HG03045 (cell line): ENCODE data around the gene DSP.

Experiments
- ATAC-seq: cut with Tn5 transposase; IDR thresholded peaks from one replicate; pipeline ENCODE4 v1.9.1; 2021; ENCODE audit warnings: mild to moderate bottlenecking, moderate library complexity; ENCODE audit not compliant: unreplicated experiment

DSP gene

DNA sequence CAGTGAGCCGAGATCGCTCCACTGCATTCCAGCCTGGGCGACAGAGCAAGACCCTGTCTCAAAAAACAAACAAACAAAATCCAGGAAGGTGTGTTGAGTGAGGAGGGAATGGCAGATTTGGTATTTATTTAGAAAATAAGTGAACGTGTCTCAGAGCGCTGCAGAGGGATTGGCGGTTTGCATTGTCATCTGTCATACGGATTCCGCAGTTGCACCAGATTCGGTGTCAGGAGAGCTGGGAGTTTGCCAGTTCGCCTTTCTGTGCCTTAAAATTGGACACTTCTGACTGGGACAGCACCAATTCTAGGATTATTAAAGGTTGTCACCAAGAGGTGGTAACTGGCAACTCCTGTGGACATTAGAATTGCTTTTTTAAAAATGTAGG lies 49.4 kb downstream of the DSP start:
- no peak for ATAC-seq

DNA sequence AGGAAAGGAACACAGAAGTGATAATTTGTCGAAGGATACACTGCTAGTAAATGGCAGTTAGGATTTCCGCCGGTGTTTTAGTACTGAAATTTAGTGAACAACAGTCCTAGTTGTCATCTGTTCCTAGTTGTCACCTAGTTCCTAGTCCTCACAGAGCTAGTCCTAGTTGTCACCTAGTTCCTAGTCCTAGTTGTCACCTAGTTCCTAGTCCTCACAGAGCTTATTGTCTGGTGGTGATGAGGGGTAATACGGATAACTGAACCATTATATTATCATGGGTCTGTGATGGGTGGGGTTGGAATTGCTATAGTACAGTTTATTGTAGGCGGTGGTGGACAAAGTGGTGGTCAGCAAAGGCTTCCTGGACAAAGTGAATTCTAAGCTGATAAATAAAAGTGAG lies 50.3 kb downstream of the DSP start:
- no peak for ATAC-seq

DNA sequence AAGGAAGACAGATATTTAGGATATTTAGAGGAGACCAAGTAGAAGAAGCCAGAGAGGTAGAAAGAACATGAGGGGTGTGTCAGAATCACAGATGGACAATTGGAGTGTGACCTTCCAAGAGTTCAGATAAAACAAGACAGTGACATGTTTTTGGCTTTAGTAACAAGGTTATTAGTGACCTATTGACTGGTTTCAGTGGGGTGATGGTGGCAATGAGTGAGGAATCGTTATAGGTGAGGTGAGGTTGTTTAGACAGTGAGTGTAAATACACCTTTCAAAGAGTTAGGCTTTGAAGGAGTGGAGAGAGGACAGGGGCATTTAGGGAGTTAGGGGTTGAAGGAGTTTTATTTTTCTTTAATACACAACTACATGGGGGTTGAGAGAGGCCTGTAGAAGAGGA lies 51.8 kb downstream of the DSP start:
- no peak for ATAC-seq

DNA sequence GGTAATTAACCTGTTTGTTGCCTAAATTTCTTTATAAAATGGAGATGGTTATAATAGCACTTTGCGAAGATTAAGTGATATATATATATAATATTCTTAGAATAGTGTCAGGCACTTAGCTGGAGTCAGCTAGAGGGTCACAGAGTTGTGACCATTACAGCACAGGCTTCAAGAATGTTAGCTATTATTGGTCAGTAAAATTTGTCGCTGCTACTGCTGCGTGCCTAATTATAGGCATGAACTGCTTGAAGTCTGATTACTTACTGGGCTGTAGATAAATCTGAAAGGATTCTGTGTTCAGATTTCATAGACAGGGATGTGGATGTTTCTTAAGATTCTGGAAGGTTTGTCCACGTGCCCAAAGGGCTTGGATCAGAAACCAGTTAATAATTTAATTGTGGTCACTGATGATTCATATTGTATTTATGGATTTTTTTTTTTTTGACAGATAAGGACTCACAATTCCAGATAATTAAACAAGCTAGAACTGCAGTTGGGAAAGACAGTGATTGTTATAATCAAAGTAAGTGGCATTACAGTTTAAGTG lies 53.2 kb downstream of the DSP start:
- ATAC-seq: no peak

DNA sequence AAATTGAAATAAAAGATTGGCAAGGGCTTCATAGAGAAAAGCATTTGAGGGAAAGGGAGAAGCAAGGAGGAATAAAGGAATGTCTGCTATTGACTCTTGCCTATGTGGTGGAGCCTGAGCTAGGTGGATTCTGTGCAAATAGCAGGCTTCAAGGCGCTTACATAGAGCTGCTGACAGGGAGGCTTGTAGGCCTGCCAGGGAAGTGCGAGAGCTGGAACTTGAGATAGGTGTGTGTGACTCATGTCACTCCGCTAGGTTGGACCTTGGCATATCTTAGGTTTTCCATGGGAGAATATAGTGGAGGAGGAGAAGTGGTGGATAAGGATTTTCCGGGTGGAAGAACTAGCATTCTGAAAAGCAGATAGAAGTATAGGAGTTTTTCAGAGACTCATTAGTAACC lies 62.5 kb downstream of the DSP start:
- ATAC-seq: no peak

DNA sequence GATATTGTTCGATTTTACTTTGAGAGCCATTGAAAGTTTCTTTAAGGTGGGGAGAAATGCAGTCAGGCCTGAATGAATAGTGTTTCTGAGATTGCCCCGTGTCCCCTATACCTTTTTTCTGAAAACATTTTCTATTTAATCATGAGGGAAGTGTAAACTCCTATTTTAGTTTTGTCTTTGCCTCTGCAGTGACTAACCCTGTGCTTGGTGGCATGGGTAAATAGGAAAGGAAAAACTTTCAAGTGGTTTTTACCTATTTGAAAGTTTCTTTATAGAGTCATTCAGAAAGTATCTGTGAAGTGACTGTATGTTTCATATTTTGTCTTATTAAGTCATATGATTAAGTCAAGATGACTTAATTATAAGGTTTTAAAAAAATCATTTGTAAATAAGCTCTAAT lies 63.0 kb downstream of the DSP start:
- ATAC-seq: no peak

DNA sequence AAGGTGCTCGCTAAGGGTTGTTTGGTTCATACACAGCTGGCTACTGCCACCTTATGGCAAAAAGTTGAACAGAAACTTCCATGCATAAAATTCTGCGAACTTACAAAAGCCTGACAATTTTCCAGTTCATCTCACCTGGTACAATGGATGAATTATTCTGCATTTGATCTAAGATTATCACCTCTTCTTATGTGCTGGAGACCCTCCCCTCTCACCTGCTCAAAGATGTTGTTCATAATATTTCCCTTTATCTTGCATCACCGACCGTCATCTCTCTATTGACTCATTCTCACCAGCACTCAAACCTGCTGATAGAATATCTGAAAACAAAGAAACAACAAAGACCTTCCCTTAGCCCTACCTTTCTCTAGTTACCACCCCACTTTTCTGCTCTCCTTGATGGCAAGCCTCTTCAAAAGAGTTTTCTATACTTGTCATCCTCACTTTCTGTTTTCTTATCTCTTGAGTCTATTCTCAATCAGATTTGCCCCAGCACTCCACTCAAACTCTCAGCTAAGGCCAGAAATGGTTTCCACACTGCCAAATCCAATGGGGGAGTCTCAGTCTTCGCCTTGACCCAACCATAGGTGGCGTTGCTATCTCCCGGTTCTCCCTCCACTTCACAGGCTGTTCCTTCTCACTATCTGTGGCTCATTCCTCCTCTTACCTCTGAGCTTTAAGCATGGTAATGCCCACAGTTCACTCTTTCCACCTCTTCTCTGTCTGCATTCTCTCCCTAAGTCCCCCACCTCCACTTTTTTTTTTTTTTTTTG lies 74.3 kb downstream of the DSP start:
- ATAC-seq: no peak

DNA sequence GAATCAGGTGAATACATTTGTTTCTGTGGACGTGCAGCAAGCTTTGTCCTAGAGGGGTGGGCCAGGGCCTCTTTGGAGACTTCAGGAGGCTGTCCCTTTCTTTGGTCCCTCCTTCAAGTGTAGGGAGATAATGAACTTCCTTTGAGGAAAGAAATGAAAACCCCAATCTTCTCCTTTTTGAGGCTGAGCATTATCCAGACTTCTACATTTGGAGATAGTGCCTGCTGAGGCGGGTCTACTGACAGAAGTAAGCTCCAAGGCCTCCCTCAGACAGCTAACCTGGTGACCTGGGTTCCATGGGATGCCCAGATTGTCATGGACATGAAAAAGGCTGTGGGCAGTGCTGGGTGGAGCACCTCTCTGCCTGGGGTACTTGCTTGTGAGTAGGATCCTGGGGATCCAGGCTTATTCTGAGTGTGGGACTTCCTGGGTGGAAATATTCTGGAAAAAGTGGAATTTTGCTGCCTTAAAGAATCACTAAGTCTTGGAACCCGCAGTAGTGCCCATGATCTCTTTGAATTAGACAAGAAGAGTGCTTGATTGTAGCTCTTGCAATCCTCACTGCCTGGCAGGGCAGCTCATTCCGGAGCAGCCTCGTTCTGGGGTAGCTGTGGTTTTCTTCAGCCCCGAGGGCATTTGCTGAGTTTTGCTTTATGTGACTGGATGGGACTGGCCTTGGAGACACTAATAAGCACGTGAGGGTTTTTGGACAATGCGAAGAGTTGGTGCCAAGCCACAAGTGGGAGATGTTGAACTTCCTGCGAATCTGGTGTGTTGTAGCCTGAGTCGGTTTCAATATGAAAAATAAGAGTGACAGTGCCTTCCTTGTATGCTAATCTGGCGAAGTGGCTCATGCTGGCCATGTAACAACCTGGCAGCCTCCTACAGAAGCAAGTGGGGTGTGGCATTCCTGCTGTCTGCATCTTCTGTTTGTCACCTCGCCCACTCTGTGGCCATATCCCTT lies 76.6 kb downstream of the DSP start:
- ATAC-seq: no peak

DNA sequence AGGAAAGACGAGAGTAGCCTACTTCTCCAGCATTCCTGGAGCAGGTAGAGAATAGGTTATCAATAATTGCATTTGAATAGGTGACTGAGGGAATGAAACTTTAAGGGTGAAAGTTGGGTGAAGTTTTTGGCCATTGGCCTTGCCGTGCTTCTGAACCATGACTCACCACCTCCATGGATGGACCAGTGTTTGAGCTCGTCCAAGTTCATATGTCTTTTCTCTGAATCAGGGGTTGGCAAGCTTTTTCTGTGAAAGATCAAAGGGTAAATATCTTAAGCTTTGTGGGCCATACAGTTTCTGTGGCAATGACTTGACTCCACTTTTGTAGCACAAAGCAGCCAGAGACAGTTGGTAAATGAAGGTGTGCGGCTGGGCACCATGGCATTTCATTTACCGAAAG lies 80.3 kb downstream of the DSP start:
- no peak for ATAC-seq

DNA sequence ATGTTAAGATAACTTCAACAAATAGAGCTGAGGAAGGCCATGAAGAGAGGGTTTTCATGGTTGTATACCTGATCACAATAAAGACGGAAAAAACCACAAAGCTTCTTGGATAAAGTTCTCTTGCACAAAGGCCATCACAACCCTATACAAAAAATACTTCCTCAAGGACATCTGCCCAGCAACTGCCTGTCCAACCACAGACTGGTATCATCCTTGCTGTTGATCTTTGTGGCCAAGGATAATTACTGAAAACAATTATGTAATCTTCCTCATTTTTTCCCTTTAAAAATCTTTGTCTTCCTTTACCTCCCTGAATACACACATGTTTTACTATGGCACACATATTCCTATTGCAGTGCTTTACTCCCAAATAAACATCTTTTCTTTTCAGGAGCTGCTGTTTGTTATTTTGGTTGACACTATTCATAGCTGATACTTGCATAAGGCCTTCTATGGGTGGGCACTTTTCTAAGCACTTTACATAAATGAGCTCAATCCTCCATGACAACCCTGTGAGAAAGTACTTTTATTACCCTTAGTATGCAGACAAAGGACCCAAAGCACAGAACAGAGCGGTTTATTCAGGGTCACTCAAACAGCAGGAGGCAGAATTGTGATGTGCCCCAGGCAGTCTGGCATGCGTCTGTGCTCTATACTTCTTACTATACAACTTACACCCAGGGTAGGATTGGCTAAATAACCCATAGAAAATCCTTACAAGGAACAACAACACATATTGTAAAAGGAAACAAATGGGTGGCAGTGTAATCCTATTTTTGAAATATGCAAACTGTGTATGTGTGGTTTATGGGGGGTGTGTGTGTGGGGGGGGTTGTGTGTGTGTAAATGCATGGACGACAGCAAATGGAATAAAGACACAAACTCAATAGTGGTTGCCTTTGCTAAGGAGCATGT lies 83.6 kb downstream of the DSP start:
- no peak for ATAC-seq

DNA sequence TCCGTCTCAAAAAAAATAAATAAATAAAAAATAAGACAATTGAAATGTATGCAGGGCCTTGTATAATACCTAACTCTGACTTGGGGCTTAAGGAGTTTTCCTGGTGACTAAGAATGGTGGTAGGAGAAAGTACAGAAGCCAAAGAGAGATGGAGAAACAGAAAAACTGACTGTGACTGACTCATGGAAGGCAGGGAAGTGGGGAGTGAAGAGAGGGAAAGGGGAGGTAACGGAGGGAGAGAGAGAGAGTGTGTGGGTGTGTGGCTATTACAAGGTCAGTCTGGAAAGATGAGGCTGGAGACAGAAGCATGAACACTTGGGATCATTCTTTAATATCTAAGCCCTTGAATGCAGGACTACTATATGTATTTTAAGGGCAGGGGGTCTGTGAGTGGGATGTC lies 87.0 kb downstream of the DSP start:
- ATAC-seq: no peak

DNA sequence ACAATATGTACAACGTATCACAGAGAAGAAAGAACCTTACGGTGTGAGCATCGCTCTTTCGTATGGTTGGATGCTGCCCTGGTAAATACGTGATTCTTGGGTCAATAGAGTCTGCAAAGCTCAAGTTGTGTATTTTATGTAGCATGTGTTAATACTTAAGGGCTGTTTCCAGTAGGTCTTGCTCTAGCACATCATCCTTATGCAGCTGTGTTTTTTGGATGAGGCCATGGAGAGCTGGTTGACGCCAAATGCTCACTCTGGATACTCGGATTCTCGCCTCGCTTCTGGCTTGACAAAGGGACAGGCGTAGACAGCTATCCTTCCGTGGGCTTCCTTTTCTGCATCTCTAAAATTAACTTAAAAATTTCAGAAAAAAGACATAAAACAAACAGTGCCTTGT lies 87.4 kb downstream of the DSP start:
- no peak for ATAC-seq

DNA sequence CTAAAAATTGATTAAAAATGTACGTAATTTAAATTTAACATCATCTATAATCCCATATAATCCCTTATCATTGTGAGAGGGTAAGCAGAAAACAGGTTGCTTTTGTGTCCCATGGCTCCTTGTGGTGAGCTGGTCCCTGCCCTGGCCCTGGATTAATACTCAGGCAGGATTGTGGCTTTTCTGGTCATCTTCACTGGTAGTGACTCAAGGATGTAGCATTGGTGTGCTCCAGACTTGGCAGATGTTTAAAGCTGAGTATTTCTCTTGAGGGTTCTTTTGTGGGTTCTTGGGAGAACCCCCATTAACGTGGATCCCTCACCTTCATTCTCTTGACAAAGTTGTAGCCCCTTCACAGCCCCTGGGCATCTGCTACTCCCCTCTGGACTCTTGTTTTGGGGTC lies 87.8 kb downstream of the DSP start:
- ATAC-seq: no peak

DNA sequence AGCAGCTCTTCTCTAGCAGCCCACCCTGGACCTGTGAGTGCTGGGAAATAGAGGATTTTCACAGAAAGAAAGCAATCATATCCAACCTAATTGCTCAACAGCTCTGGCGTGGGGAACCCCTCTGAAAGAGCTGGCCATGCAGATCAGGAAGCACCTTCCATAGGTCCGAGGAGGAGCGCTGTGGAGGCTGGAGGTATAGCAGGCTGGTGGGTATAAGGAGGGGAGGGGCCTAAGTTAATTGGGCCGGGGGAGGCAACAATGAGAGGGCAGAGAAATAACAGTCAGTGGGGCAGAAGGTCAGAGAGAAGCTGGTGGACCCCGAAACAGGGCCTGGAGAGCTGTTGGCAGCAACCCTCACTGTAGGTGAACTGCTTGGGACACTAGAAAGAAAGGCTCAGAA lies 89.3 kb downstream of the DSP start:
- ATAC-seq: no peak

DNA sequence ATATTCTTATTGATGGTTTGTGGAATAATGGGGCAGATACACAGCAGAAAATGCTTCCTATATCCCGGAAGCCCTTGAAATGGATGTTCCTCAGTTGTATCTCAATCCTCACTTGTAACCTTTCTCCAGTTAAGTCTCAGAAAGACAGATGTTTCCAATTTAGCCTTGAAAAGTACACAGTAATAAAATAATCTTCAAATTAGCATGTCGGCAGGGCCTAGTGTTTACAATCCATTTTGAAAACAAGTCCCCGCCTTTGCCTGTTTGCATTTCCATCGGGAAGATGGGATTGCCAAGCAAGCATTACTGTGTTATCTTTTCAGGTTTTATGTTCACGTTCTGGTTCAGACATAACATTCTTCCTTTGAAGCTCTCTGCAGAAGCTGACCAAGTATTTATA lies 90.0 kb downstream of the DSP start:
- no peak for ATAC-seq

DNA sequence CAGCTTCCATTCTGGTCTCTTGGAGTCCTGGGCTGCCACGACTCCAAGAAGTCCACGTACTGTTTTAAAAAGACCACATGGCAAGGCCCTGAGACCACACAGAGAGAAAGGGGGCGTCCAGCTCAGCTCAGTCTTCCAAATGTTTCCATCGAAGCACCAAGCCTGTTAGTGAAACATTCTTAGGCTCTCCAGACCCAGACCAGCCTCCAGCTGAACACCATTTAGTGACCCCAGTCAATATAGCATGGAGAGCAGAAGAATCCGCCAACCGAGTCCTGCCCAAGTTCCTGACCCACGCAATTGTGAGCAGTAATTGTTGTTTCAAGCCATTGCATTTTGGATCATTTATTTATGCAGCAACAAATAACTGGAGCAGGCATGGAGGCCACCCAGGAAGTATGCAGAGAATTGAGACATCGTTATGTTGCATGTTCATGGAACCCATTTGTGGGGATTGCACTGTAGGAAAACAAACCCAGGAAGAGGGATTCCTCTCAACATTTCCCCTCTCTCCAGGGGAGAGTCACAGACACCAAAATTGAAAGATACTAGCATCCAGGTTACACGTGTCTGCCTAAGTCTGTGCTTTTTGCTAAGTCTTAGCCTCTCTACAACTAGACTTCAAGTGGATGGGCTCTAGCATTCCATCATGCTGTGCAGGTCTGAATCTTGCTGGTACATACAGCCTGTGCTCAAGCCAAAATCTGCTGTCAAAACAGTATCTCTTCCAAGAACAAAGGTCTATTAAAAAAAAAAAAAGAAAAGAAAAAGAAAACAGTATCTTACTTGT lies 91.2 kb downstream of the DSP start:
- ATAC-seq: no peak

DNA sequence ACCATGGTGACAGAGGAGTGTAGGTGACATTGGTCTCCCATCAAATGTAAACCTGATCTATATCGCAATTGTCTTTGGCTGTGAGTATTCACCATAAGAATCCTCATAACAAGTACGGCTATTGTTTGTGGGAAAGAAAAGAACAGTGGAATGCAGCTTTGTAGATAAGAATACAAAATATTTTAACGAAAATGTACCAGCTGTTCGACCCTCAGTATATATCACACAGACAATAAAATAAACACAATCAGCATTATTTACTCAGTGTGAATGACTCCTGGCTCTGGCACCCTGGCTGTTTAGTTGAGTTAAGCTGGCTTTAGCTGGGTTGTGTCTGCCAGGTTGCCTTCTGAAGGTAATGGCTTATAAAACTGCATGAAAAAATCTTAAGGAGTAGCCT lies 91.9 kb downstream of the DSP start:
- no peak for ATAC-seq

DNA sequence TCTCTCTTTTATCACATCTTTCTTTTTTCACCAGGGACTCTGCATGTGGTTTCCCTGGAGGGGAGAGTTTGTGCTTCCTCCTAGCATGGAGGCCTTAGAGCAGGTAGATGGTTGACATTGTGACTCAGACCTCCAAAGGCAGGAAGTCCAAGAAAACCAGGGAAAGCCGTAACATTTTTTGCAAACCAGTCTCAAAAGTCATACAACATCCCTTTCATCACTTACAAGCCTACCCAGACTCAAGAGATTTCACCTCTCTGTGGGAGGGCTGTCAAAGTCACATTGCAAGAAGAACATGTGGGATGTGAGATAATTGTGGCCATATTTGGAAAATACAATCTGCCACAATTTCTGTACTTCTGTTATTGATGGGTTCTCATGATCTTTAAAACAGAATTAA lies 94.7 kb downstream of the DSP start:
- ATAC-seq: no peak
